Cardiac fibroblast (primary cell): Measurements from ENCODE around the gene PLXNA2.
A peak's percentile ranks its signal among the peaks of the same experiment; 100 is the strongest.

Experiments used
- DNase-seq, 2 donors: peaks; one replicate each; pipeline versions ENCODE4 v3.0.0 to v3.0.0-alpha.2; 2010; ENCODE audit warnings: low read depth in 2 of 2
- H3K4me3 ChIP-seq, 2 donors: replicated peaks in 1 of 2; 1 replicate in 1 of 2; 2 replicates in 1 of 2; pipeline ENCODE4 v1.5.1; 2011; ENCODE audit warnings: low read depth in 2 of 2, low read length in 2 of 2, mild to moderate bottlenecking in 2 of 2, moderate library complexity in 1 of 2
- TF ChIP-seq, protein P1 (sequence below): IDR thresholded peaks from one replicate; pipeline ENCODE4 v1.5.1; 2011; ENCODE audit warnings: low read depth, mild to moderate bottlenecking, low read length, inconsistent platforms

Gene PLXNA2

GRCh38 chr1:208237241-208237640, 6.9 kb downstream of the PLXNA2 start:
- H3K4me3 ChIP-seq: no peak overlapping the region
- peak in 1 of 2 donors; percentile 64 for DNase-seq
- TF ChIP-seq, protein P1, sequence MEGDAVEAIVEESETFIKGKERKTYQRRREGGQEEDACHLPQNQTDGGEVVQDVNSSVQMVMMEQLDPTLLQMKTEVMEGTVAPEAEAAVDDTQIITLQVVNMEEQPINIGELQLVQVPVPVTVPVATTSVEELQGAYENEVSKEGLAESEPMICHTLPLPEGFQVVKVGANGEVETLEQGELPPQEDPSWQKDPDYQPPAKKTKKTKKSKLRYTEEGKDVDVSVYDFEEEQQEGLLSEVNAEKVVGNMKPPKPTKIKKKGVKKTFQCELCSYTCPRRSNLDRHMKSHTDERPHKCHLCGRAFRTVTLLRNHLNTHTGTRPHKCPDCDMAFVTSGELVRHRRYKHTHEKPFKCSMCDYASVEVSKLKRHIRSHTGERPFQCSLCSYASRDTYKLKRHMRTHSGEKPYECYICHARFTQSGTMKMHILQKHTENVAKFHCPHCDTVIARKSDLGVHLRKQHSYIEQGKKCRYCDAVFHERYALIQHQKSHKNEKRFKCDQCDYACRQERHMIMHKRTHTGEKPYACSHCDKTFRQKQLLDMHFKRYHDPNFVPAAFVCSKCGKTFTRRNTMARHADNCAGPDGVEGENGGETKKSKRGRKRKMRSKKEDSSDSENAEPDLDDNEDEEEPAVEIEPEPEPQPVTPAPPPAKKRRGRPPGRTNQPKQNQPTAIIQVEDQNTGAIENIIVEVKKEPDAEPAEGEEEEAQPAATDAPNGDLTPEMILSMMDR: peak; percentile 26

- no peak overlapping the region for H3K4me3 ChIP-seq
- peak; percentile 80 to 88 for DNase-seq
- TF ChIP-seq, protein P1: no peak
These were observed 8.0 kb downstream of the PLXNA2 start for GRCh38 chr1:208235982-208236761.

DNA sequence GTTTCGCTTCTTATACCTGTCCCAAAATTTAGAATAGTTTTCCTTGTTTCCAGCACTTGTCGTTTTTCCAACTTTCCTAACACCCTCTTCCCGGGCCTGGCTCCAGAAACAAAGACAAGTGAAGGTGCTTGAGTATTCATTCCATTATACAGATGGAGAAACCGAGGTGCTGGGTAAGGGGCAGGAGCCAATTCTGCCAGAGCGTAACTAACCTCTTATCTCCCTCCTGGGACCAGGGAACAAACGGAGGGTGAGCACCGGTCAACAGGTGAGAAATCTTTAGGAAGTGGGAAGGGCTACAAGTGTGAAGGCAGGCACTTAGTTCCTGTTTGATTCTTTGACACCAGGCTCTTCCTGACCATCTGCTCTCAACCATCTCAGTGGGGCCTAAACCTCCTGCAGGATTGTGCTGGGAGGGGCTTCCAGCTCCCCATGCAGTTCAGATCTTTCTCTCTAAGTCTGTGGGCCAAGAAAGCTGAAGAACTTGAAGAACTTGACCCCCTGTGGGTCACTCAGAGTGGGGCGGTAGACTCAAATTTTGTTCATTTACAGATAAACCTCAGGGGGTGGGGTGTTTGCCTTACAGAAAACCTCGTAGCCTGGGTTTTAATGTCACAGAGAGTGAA, 8.7 kb downstream of the PLXNA2 start:
- no peak for DNase-seq
- no peak overlapping the region for H3K4me3 ChIP-seq
- TF ChIP-seq, protein P1: no peak

DNA sequence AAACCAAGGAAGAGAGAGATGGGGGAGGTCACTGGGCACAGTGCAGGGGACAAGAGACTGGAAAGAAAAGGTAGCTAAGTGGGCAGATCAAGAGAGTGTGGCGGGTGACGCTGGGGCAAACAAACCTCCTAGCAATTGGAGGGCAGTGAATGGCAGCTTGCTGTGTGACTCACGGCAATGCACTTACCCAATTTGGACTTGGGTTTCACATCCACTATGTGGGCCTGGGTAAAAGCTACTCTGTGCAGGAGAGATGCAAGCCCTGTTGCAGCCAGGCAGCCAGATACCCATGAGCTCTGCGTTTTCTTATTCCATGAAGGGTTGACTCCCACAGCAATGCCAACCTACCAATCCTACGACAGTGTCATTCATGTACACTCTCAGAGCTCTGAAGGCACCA, 9.5 kb downstream of the PLXNA2 start:
- DNase-seq: no peak
- H3K4me3 ChIP-seq: no peak overlapping the region
- TF ChIP-seq, protein P1: no peak

DNA sequence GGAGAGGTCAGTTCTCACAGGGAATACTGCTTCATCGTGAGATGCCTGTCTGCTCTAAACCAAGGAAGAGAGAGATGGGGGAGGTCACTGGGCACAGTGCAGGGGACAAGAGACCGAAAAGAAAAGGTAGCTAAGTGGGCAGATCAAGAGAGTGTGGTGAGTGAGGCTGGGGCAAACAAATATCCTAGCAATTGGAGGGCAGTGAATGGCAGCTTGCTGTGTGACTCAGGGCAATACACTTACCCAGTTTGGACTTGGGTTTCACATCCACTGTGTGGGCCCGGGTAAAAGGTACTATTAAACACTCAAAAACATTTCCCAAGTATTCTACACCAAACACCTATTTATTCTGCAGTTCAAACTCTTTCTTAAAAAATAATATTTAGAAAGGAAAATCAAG, 10.2 kb downstream of the PLXNA2 start:
- no peak for DNase-seq
- no peak overlapping the region for H3K4me3 ChIP-seq
- TF ChIP-seq, protein P1: no peak

GRCh38 chr1:208233546-208233945, 10.6 kb downstream of the PLXNA2 start:
- TF ChIP-seq, protein P1: no peak

More at GRCh38 chr1:208233546-208233945, 10.6 kb downstream of the PLXNA2 start:
- DNase-seq: peak in 1 of 2 donors; percentile 39
- H3K4me3 ChIP-seq: no peak overlapping the region
